ACHN (cell line): ENCODE results near the gene CSNK2B.
"Not testable (repeated sequence)": the region's sequence is repeated elsewhere in the genome, so short reads cannot be mapped to it uniquely, and the experiment has no call there.

Source experiments
- DNase-seq: peaks from one replicate; pipeline ENCODE4 v3.0.0-alpha.2; 2015
- in situ Hi-C: cut with HindIII; loops from 2 replicates; pipeline ENCODE4 v1.10.0; 2017; ENCODE audit warnings: low sequenced_read_pairs, low pct_ligation_motif_present, low pct_unique_long_range_greater_than_20kb

CSNK2B gene

DNA sequence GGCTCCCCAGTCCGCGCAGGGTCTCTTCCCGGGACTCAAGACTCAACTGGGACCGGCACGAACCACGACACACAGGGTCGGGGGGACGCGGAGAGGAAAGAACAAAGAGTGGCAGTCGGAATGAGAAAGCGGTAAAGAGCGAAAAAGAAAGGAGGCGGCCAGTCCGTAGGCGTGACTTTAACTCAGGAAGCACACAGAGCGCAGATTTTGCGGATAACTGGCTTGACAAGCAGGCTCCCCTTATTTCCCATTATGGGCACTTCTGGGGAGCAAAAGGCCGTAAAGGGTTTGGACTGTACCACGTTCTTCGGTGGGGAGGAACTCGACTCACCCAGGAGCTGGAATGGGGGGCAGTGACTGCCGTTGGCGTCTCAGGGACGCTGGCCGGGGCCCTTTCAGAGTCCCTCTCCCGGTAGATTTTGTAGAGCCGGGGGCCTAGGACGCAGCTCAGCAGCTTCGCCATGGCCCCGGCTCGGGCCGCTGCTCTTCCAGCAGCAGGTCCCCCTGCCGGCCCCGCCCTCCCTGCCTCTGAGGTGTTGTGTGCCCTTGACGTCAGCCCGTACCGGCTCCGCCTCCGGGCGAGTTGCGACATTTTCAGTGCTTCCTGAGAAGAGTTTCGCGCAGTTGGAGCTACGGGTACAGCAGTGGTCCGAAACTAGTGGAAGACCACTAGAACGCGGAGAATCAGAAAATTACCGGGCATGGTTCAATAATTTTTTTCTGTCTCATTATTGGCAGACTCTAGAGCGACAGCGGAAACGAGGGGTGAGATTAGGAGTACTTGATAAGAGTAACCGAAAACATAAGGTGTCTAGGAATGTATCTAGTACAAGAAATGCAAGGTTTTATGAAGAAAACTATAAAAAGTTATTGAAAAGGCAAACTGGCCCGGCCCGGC is 37.2 kb downstream of the CSNK2B start, which contains the start of gene ABHD16A:
Gene ABHD16A, minus strand, starts transcription at position 506 of the 898 bp plus-strand sequence. Its CDS starts 43 bp downstream, at position 463.
- in situ Hi-C loops = no loop called here
- peak; percentile 97 for DNase-seq

DNA sequence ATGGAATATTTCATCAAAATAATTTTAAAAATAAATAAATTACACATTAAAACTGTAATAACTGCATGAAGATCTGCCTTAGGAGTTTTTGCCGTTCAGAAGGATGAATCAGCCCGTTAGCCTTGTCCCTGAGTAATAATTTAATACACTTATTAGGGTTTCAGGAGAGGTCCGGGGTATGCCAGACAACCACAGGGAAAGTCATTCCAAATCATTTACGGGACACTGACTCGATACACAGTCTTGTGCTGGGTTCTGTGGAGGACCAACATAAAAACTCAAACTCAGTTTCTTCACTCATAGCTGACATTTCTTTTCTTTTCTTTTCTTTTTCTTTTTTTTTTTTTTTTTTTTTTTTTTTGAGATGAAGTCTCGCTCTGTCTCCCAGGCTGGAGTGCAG is 40.1 kb downstream of the CSNK2B start:
- in situ Hi-C loops = no loop called here
- no peak for DNase-seq

DNA sequence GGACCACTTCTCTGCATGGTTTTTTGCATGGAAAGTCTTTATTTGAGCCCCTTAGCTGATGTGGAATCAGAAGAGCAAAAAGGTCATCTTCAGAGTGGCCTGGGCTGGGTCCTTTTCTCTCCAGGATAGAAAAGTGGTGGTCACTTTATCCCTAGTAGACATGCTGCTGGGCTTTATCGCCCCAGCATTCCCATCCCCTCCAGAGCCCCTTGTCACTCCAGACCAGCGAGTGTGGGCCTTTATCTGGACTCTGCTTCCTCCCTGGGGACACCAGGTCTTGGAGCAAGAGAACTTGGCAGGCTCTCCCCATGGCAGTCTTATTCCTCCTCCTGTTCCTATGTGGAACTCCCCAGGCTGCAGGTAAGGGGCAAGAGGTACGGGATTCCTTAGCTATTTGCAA is 40.7 kb downstream of the CSNK2B start, which contains the start of gene LY6G6F:
Gene LY6G6F, plus strand, starts transcription at position 268 of the 400 bp plus-strand sequence. Its CDS starts 41 bp downstream, at position 309.
- in situ Hi-C loops = no loop called here
- no peak for DNase-seq

DNA sequence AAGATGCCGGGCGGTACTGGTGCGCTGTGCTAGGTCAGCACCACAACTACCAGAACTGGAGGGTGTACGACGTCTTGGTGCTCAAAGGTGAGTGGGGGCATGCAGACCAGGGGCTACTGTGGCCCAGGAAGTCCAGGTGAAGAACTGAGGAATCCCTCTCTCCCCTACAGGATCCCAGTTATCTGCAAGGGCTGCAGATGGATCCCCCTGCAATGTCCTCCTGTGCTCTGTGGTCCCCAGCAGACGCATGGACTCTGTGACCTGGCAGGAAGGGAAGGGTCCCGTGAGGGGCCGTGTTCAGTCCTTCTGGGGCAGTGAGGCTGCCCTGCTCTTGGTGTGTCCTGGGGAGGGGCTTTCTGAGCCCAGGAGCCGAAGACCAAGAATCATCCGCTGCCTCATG is 41.8 kb downstream of the CSNK2B start:
- DNase-seq = no peak
- in situ Hi-C loops = no loop called here

DNA sequence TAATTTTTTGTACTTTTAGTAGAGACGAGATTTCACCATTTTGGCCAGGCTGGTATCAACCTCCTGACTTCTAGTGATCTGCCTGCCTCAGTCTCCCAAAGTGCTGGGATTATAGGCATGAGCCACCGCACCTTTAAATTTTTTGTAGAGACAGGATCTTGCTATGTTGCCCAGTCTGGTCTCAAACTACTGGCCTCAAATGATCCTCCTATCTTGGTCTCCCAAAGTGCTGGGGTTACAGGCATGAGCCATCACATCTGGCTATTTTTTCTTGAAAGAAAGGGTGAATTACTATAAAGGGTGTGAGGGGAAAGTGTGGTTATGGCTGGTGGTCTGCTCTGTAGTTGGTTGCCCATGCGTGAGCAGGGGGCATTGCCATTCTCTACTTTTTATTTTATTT is 42.3 kb downstream of the CSNK2B start:
- no peak for DNase-seq
- in situ Hi-C loops = no loop called here

DNA sequence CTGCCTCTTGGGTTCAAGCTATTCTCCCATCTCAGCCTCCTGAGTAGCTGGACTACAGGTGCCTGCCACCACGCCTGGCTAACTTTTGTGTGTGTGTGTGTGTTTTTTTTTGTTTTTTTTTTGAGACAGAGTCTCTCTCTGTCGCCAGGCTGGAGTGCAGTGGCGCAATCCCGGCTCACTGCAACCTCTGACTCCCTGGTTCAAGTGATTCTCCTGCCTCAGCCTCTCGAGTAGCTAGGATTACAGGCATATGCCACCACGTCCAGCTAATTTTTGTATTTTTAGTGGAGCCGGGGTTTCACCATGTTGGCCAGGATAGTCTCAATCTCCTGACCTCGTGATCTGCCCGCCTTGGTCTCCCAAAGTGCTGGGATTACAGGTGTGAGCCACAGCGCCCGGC is 43.3 kb downstream of the CSNK2B start:
- DNase-seq, in situ Hi-C loops: not testable (repeated sequence)

DNA sequence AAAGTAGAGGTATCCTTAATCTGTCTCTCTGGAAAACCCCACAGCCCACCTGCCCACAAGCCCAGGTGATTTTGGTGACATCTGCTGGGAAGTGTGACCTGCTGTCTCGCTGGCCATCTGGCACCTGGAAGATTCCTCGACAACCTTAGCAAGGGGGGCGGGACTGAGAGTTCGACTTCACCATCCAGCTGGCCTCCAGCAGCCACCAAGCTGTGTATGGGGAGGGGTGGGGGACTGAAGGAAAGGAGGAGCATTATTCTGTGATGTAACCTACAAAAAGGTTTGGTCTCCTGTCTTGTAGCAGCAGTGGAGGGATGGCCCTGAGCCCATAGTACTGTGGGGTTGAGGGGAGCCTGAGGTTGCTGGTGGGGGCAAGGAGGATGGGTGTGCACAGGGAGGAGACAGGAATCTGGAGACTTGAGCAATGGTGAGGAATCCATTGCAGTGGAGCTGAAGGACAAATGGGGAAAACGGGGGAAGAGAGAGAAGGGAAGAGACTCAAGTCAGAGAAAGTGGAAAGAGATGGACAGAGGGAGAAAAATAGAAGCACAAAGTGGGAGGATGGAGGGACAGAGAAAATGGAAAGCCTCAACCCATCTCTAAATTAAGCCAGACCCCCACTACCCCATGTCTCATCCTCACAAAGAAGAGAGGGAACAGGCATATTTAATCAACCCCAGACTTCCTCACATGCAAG is 44.8 kb downstream of the CSNK2B start:
- in situ Hi-C loops = no loop called here
- DNase-seq = no peak

DNA sequence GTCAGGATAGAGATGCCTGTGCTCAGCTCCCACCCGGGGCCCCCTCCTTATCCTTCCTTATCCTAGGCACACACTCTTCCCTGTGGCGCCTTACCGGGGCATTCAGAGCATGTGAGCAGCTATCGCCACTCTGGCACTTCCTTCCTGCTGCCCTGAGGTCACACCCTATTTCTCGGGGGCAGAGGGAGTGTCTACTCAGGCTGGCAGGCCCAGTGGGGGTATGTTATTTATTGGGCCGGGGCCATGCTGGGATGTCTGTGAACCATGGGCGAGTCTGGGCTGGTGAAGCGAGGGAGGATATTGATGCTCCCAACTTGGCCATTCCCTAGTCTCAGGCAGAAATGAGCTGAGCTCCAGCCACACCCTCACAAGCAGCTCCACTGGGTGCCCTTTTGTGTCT is 45.4 kb downstream of the CSNK2B start:
- in situ Hi-C loops = no loop called here
- no peak for DNase-seq

DNA sequence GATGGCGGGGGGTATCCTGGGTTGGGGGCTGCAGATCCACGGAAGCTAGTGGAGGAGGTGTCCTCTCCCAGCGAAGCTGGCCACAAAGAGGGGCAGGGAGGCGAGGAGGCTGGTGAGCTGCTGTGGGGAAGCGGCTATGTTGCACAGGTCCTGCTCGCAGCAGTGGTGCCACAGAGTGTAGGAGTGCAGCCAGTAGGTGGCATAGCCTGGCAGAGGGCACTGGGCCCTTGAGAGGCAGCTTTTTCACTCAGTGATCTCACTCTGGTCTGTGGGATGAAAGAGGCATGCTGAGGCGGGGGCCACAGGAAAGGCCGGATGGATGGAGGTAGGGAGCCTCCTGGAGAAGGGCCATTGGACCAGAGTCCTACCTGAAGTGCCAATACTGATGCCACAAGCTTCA is 46.4 kb downstream of the CSNK2B start:
- in situ Hi-C loops = no loop called here
- DNase-seq = peak; percentile 22

DNA sequence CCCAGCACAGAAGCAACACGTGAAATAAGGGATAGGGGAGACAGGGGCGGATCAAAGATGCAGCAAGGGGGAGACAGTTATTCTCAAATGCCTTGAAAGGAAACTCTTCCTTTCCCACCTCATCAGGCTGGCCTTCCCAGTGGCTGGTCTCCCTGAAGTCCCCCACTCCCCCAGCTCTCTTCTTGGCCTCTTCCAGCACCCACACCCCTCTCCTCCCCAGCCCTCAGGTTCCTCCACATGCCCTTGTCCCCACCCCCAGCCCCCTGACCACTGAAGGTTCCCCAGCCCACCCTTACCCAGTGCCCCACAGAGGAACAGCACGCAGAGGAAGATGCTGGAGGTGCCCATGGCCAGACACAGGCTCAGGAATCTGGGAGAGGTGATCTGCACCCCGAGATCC is 47.6 kb downstream of the CSNK2B start:
- DNase-seq = no peak
- in situ Hi-C loops = no loop called here

DNA sequence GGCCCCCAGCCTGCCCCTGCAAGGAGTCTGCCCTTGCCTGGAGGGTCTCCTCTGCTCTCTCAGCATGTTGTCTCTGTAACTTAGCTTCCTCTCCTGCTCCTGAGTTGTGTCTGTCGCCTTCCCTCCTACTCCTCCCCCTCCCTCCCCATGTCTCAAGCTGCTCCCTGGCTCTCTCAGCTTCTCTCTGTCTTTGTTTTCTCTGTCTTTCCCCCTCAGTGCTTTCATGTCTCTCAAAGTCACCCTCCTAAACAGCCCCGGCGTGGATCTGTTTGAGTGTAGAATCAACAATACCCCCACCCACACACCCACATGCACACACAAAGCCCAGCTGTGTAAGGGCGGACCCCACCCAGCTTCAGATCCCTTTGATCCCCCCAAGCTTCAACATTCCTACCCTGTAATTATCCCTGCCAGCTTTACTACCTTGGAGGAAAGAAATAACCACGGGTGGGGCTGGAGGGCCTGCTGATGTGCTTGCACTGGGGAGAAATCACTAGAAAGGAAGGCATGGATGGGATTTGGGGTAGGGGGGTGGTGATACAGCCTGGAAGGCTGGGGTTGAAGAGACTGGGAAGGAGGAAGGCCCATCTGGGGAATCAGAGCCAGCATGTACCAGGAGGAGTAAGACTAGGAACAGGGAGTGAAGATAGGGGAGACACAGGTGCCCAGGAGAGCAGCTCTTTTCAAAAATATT is 48.3 kb downstream of the CSNK2B start:
- no peak for DNase-seq
- in situ Hi-C loops = no loop called here

DNA sequence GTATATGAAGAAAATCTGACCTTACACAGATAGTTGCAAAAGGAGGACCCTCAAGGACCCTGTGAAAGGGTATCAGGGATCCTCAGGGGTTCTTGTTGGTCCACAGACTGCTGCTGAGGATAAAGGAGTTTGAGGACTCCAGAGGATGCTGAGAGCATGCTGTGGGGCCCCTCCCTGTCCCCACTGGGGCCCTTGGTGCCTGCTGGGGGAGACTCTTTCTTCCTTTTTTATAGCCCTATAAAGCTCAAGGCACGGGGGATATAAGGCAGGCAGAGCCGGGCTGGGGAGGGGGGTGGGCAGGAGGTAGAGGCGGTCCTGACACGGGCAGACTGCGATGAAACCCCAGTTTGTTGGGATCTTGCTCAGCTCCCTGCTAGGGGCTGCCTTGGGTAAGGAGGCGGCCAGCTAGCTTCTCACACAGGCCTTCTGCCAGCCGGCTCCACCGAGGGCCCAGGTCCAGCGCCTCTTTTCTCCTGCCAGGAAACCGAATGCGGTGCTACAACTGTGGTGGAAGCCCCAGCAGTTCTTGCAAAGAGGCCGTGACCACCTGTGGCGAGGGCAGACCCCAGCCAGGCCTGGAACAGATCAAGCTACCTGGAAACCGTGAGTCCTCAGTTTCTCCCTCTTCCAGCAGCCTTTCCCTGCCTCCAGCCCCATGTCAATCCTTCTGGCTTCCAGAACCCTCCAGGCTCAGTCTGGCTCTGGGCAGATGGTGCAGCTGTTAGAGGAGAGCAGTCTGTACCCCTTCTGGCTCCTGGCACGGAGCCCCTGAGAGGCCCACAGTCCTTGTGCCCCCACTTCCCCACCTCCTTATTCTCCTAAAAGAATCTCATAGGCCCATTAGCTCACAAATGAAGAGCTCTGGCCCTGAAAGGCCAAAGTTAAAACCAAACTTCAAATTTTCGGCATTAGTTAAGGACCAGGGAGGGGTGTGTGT is 49.4 kb downstream of the CSNK2B start, which contains the start of gene LY6G6D:
Gene LY6G6D, plus strand, starts transcription at position 327 of the 937 bp plus-strand sequence. Its CDS starts 8 bp downstream, at position 335.
- in situ Hi-C loops = no loop called here
- DNase-seq = no peak

DNA sequence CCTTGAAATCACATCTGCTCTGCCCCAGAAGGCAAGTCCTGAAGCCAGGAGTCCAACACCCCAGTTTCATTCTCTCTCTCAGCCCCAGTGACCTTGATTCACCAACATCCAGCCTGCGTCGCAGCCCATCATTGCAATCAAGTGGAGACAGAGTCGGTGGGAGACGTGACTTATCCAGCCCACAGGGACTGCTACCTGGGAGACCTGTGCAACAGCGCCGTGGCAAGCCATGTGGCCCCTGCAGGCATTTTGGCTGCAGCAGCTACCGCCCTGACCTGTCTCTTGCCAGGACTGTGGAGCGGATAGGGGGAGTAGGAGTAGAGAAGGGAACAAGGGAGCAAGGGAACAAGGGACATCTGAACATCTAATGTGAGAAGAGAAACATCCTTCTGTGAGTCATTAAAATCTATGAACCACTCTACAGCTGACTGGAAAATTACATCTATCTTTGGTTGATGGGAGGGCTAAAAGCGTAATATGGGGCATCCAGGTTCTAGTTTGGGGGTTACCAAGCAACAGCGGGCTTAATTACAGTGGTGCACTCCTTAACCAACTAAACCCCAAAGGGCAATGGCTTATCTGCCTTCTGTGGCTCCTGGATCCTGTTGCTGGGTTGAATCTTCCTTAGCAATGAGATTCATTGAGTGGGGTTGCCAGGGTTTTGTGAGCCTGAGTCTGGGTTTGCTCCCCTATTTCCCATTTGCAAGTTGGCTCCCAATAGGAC is 51.8 kb downstream of the CSNK2B start:
- in situ Hi-C loops = no loop called here
- no peak for DNase-seq

DNA sequence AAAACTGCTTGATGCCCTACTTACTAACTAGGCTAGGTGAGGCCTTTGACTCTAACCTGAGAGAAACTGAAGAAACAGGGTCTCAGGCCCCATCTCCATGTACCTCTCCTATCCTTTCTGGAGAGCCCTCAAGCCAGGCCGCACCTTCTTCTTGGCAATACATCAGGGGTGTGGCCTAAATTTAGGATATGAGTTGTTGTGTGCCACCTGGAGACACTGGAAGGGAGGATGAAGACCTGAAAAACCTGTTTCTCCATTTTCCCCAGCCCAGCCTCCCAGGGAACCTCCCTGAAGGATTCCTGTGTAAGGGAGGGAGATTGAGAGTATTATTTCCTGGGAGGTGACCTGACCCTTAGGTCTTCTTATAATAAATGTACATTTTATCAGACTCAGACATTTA is 52.4 kb downstream of the CSNK2B start:
- no peak for DNase-seq
- in situ Hi-C loops = no loop called here

DNA sequence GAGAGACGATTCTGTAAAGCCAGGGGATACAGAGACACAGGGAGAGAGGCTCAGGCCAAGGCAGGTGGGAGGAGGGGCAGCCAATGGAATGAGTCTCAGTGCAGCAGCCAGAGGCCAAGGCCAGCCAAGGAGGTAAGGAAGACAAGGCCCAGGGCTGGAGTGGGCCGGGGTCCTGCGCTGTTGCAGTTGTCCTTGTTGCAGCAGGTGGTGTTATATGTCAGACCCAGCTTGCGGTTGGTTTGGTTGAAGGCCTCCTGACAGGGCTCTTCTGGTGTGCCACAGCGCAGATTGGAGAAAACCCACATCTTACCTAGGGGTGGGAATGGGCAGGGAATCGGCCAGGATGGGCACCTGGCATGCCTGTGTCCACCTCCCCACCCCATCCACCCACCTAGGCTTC is 53.1 kb downstream of the CSNK2B start:
- DNase-seq = no peak
- in situ Hi-C loops = no loop called here
